H9 (cell line): Measurements from ENCODE around the gene ORC1. TPM values are rescaled to one million over a fixed set of nuclear protein-coding genes. Genes with fewer than 3 reads are reported as not detected.

Experiments used
- DNase-seq: peaks from one replicate; pipeline ENCODE4 v3.0.0-alpha.2; 2017
- H2AFZ ChIP-seq: one replicate; pipeline ENCODE4 v1.6.1; 2013; ENCODE audit warnings: mild to moderate bottlenecking, low read length, control low read depth, moderate library complexity
- H2AK5ac ChIP-seq: 2 replicates; pipeline ENCODE4 v1.6.1; 2013; ENCODE audit warnings: low read length, control low read depth, mixed read lengths; ENCODE audit not compliant: insufficient read length
- H2BK120ac ChIP-seq: one replicate; pipeline ENCODE4 v1.6.1; 2013; ENCODE audit warnings: low read depth, mild to moderate bottlenecking, low read length, control low read depth, inconsistent platforms; ENCODE audit not compliant: poor library complexity, severe bottlenecking
- H2BK12ac ChIP-seq: 2 replicates; pipeline ENCODE4 v1.6.1; 2013; ENCODE audit warnings: low read length, control low read depth, mixed read lengths, low read depth; ENCODE audit not compliant: insufficient read length
- H2BK15ac ChIP-seq: 2 replicates; pipeline ENCODE4 v1.6.1; 2013; ENCODE audit warnings: low read depth, low read length, control low read depth
- H2BK20ac ChIP-seq: one replicate; pipeline ENCODE4 v1.6.1; 2013; ENCODE audit warnings: low read depth, mild to moderate bottlenecking, low read length, control low read depth, inconsistent platforms; ENCODE audit not compliant: poor library complexity, severe bottlenecking
- H2BK5ac ChIP-seq: 2 replicates; pipeline ENCODE4 v1.6.1; 2013; ENCODE audit warnings: low read length, control low read depth, mixed read lengths; ENCODE audit not compliant: insufficient read length
- H3K14ac ChIP-seq: 2 replicates; pipeline ENCODE4 v1.6.1; 2013; ENCODE audit warnings: low read length, control low read depth; ENCODE audit not compliant: insufficient read depth
- H3K18ac ChIP-seq: 2 replicates; pipeline ENCODE4 v1.6.1; 2013; ENCODE audit warnings: low read depth, mild to moderate bottlenecking, mixed read lengths, low read length, control low read depth; ENCODE audit not compliant: insufficient read length
- H3K23ac ChIP-seq: 2 replicates; pipeline ENCODE4 v1.6.1; 2013; ENCODE audit warnings: low read length, control low read depth, mixed read lengths, low read depth; ENCODE audit not compliant: insufficient read length
- H3K23me2 ChIP-seq: 2 replicates; pipeline ENCODE4 v1.6.1; 2013; ENCODE audit warnings: low read depth, mild to moderate bottlenecking, mixed read lengths, low read length, control low read depth; ENCODE audit not compliant: insufficient read length, poor library complexity, severe bottlenecking
- H3K27ac ChIP-seq: 2 replicates; pipeline ENCODE4 v1.5.1; 2013; ENCODE audit warnings: low read length, control low read depth, mixed read lengths, low read depth; ENCODE audit not compliant: insufficient read length
- H3K27me3 ChIP-seq: 2 replicates; pipeline ENCODE4 v1.6.1; 2013; ENCODE audit warnings: low read length, control low read depth, inconsistent platforms; ENCODE audit not compliant: insufficient read depth
- H3K4ac ChIP-seq: 2 replicates; pipeline ENCODE4 v1.6.1; 2013; ENCODE audit warnings: low read depth, mild to moderate bottlenecking, control low read depth, inconsistent platforms, low read length, moderate library complexity
- H3K4me1 ChIP-seq: 2 replicates; pipeline ENCODE4 v1.6.1; 2013; ENCODE audit warnings: low read length, control low read depth, inconsistent platforms; ENCODE audit not compliant: insufficient read depth
- H3K4me2 ChIP-seq: 2 replicates; pipeline ENCODE4 v1.6.1; 2013; ENCODE audit warnings: low read length, control low read depth, mixed read lengths; ENCODE audit not compliant: insufficient read length, insufficient read depth
- H3K56ac ChIP-seq: 2 replicates; pipeline ENCODE4 v1.6.1; 2013; ENCODE audit warnings: low read depth, mild to moderate bottlenecking, mixed read lengths, low read length, control low read depth; ENCODE audit not compliant: insufficient read length
- H3K79me1 ChIP-seq: 2 replicates; pipeline ENCODE4 v1.6.1; 2013; ENCODE audit warnings: low read depth, mild to moderate bottlenecking, moderate library complexity, low read length, control low read depth, inconsistent platforms; ENCODE audit not compliant: insufficient read depth, poor library complexity, severe bottlenecking
- H3K79me2 ChIP-seq: 2 replicates; pipeline ENCODE4 v1.6.1; 2013; ENCODE audit warnings: low read length, control low read depth, inconsistent platforms; ENCODE audit not compliant: insufficient read depth
- H3K9ac ChIP-seq: 2 replicates; pipeline ENCODE4 v1.6.1; 2013; ENCODE audit warnings: low read length, control low read depth, mixed read lengths; ENCODE audit not compliant: insufficient read length; ENCODE audit errors: extremely low read depth
- H3K9me3 ChIP-seq: one replicate; pipeline ENCODE4 v1.6.1; 2013; ENCODE audit warnings: low read depth, low read length, inconsistent platforms; ENCODE audit not compliant: control insufficient read depth
- H3T11ph ChIP-seq: one replicate; pipeline ENCODE4 v1.6.1; 2013; ENCODE audit warnings: mild to moderate bottlenecking, low read length, control low read depth, inconsistent platforms
- H4K20me1 ChIP-seq: one replicate; pipeline ENCODE4 v1.6.1; 2013; ENCODE audit not compliant: control insufficient read depth, insufficient read length, insufficient read depth
- H4K5ac ChIP-seq: 2 replicates; pipeline ENCODE4 v1.6.1; 2013; ENCODE audit warnings: low read depth, mild to moderate bottlenecking, mixed read lengths, low read length, control low read depth; ENCODE audit not compliant: insufficient read length
- H4K8ac ChIP-seq: replicated peaks from 2 replicates; pipeline ENCODE4 v1.6.1; 2013; ENCODE audit warnings: low read length, control low read depth, mixed read lengths, low read depth; ENCODE audit not compliant: insufficient read length
- H4K91ac ChIP-seq: 2 replicates; pipeline ENCODE4 v1.6.1; 2013; ENCODE audit warnings: low read depth, mild to moderate bottlenecking, moderate library complexity, mixed read lengths, low read length, control low read depth; ENCODE audit not compliant: insufficient read length
- H3K27ac Mint-ChIP-seq, 3 experiments: 2 replicates in 2 of 3; 3 replicates in 1 of 3; pipeline ENCODE4 v1.8.0; 2020 to 2021; ENCODE audit warnings: mixed read lengths in 3 of 3, mild to moderate bottlenecking in 1 of 3, moderate library complexity in 1 of 3
- H3K27me3 Mint-ChIP-seq: 2 replicates; pipeline ENCODE4 v1.8.0; 2021; ENCODE audit warnings: low read depth, mild to moderate bottlenecking, moderate library complexity, mixed read lengths
- H3K36me3 Mint-ChIP-seq, 3 experiments: 2 replicates in 2 of 3; 3 replicates in 1 of 3; pipeline ENCODE4 v1.8.0; 2020 to 2021; ENCODE audit warnings: low read depth in 3 of 3, mixed read lengths in 3 of 3; ENCODE audit not compliant: insufficient read depth in 1 of 3
- H3K4me1 Mint-ChIP-seq, 2 experiments: 2 replicates each; pipeline ENCODE4 v1.8.0; 2020; ENCODE audit warnings: mixed read lengths in 2 of 2
- H3K4me3 Mint-ChIP-seq, 2 experiments: 2 replicates in 1 of 2; 3 replicates in 1 of 2; pipeline ENCODE4 v1.8.0; 2020 to 2021; ENCODE audit warnings: mild to moderate bottlenecking in 2 of 2, mixed read lengths in 2 of 2, moderate library complexity in 1 of 2
- H3K9me3 Mint-ChIP-seq, 2 experiments: 2 replicates in 1 of 2; 3 replicates in 1 of 2; pipeline ENCODE4 v1.8.0; 2020; ENCODE audit warnings: mild to moderate bottlenecking in 2 of 2, mixed read lengths in 2 of 2, moderate library complexity in 1 of 2
- WGBS: extraction: QIAGEN DNeasy Blood & Tissue Kit; methylation state at CpG from one replicate; pipeline ENCODE4 v1.1.7; 2013; ENCODE audit warnings: missing lambda C conversion rate, low lambda C conversion rate, mixed read lengths; ENCODE audit not compliant: insufficient read length; ENCODE audit errors: extremely low coverage; 5-methylcytosine and 5-hydroxymethylcytosine counted together
- total RNA-seq: library from RNA; stranded (reverse); gene quantifications from 2 replicates; pipeline ENCODE4 v1.2.1, GENCODE V29; 2021
- TF ChIP-seq, protein P1 (sequence below): fragments of 200-600 bp; sonication (generic); conservative IDR thresholded peaks from 3 replicates; pipeline ENCODE4 v1.8.0; 2021; ENCODE audit warnings: antibody characterized with exemption, mild to moderate bottlenecking

ORC1 gene
- total RNA-seq, 1 experiment from 2014 or later: 46.4 TPM

GRCh38 chr1:52343979-52344378, 60.2 kb downstream of the ORC1 start:
- H3K9me3 Mint-ChIP-seq: no peaks in the 10 kb centered on the region
- Histone ChIP-seq H3K9me3 (no peaks in the 10 kb centered on the region), H3K4me2 (no peak overlapping the region), H2BK120ac (no peak overlapping the region), H4K91ac (no peak overlapping the region), H2BK12ac (no peak overlapping the region), H3K4ac (no peak overlapping the region), H3K14ac (no peak overlapping the region), H2BK20ac (no peak overlapping the region), H3K4me1 (no peaks in the 10 kb centered on the region), H3K79me2 (no peaks in the 10 kb centered on the region), H3K27me3 (no peaks in the 10 kb centered on the region), H3K23ac (no peak overlapping the region), H4K20me1 (no peaks in the 10 kb centered on the region), H4K8ac (no peak overlapping the region), H4K5ac (no peak overlapping the region), H3K9ac (no peak overlapping the region), H2AFZ (no peak overlapping the region), H3T11ph (no peak overlapping the region), H3K23me2 (no peaks in the 10 kb centered on the region), H3K27ac (no peak overlapping the region), H2AK5ac (no peak overlapping the region), H2BK15ac (no peak overlapping the region), H2BK5ac (no peak overlapping the region), H3K79me1 (no peaks in the 10 kb centered on the region), H3K18ac (no peak overlapping the region), H3K56ac (no peak overlapping the region)
- H3K27ac Mint-ChIP-seq: no peak overlapping the region
- TF ChIP-seq, protein P1, sequence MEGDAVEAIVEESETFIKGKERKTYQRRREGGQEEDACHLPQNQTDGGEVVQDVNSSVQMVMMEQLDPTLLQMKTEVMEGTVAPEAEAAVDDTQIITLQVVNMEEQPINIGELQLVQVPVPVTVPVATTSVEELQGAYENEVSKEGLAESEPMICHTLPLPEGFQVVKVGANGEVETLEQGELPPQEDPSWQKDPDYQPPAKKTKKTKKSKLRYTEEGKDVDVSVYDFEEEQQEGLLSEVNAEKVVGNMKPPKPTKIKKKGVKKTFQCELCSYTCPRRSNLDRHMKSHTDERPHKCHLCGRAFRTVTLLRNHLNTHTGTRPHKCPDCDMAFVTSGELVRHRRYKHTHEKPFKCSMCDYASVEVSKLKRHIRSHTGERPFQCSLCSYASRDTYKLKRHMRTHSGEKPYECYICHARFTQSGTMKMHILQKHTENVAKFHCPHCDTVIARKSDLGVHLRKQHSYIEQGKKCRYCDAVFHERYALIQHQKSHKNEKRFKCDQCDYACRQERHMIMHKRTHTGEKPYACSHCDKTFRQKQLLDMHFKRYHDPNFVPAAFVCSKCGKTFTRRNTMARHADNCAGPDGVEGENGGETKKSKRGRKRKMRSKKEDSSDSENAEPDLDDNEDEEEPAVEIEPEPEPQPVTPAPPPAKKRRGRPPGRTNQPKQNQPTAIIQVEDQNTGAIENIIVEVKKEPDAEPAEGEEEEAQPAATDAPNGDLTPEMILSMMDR: no peak
- peaks cover 0 to 2% of the 10 kb centered on the region in 2 experiments; a peak in 1 of 4 replicates for H3K4me1 Mint-ChIP-seq
- H3K27me3 Mint-ChIP-seq: no peaks in the 10 kb centered on the region
- H3K4me3 Mint-ChIP-seq: no peak overlapping the region
- no CpG with 5 or more reads among the region's 3 CpGs for WGBS
- DNase-seq: no peak
- H3K36me3 Mint-ChIP-seq: peaks cover 1 to 21% (median 15%) of the 10 kb centered on the region in 3 experiments; a peak in 6 of 7 replicates
